Measurements from ENCODE around the gene HPCAL4.

GRCh38 chr1:39671793-39672550 is 19.3 kb downstream of the HPCAL4 start, which contains the start of gene NT5C1A:
- TF ChIP-seq EZH2 (IDR thresholded peaks at IDR 0.05; ENCODE audit: insufficient read depth, low read length) (peak; percentile 71), CTCF (IDR thresholded peaks at IDR 0.05; ENCODE audit: insufficient read depth, low read depth, low read length) (no peak)

Measured in astrocyte (in vitro differentiated cells and primary cell).